ENCODE data around the gene SIDT1. TPM values are rescaled to one million over a fixed set of nuclear protein-coding genes. Genes with fewer than 3 reads are reported as not detected.

SIDT1 gene
- total and polyA plus RNA-seq, 8 donors = 0.81 to 142 (median 14.5) TPM

- no peak for DNase-seq
- intact Hi-C loops (cut with DNase I; ENCODE audit: low total_unique reads) = no loop called here
- Histone ChIP-seq H3K36me3 (peaks cover 0 to 50% (median 24%) of the 10 kb centered on the region in 4 donors), H3K4me1 (peaks cover 0 to 16% (median 9%) of the 10 kb centered on the region in 4 donors), H3K4me3 (no peak overlapping the region), H3K9me3 (no peaks in the 10 kb centered on the region), H3K27ac (no peak overlapping the region), H3K27me3 (no peaks in the 10 kb centered on the region)
- 67 to 83% (median 80%) methylated on average over 11 to 12 of the region's 12 CpGs for WGBS, 5 donors
- TF ChIP-seq CTCF (IDR thresholded peaks at IDR 0.05) (no peak), POLR2A (IDR thresholded peaks at IDR 0.05) (no peak), POLR2AphosphoS5 (IDR thresholded peaks at IDR 0.05) (no peak), EP300 (IDR thresholded peaks at IDR 0.05) (no peak)
Measured at GRCh38 chr3:113625834-113626233, 93.5 kb downstream of the SIDT1 start.

- Histone ChIP-seq H3K27ac (no peak overlapping the region), H3K4me1 (peaks cover 0 to 20% (median 10%) of the 10 kb centered on the region in 4 donors), H3K27me3 (no peaks in the 10 kb centered on the region), H3K36me3 (peaks cover 0 to 43% (median 24%) of the 10 kb centered on the region in 4 donors), H3K4me3 (no peak overlapping the region), H3K9me3 (no peaks in the 10 kb centered on the region)
- peak; percentile 44 to 79 for DNase-seq
- intact Hi-C loops (cut with DNase I; ENCODE audit: low total_unique reads) = no loop called here
- no peak for TF ChIP-seq POLR2AphosphoS5 (IDR thresholded peaks at IDR 0.05)
- TF ChIP-seq POLR2A (IDR thresholded peaks at IDR 0.05) = no peak
- TF ChIP-seq CTCF (IDR thresholded peaks at IDR 0.05) = peak in 5 of 7 experiments; percentile 28 to 82 (median 72)
- no peak for TF ChIP-seq EP300 (IDR thresholded peaks at IDR 0.05)
- WGBS, 5 donors = 24 to 32% (median 28%) methylated on average over 10 of the region's 10 CpGs
Measured at GRCh38 chr3:113626503-113627371, 94.4 kb downstream of the SIDT1 start.

GRCh38 chr3:113628316-113628715, 96.0 kb downstream of the SIDT1 start:
- Histone ChIP-seq H3K9me3 (no peaks in the 10 kb centered on the region), H3K27ac (no peak overlapping the region), H3K4me1 (peaks cover 0 to 20% (median 10%) of the 10 kb centered on the region in 4 donors), H3K27me3 (no peaks in the 10 kb centered on the region), H3K4me3 (no peak overlapping the region), H3K36me3 (peaks cover 0 to 41% (median 23%) of the 10 kb centered on the region in 4 donors)
- no peak for TF ChIP-seq POLR2A (IDR thresholded peaks at IDR 0.05)
- TF ChIP-seq CTCF (IDR thresholded peaks at IDR 0.05) = no peak
- TF ChIP-seq EP300 (IDR thresholded peaks at IDR 0.05) = no peak
- TF ChIP-seq POLR2AphosphoS5 (IDR thresholded peaks at IDR 0.05) = no peak
- intact Hi-C loops (cut with DNase I; ENCODE audit: low total_unique reads) = no loop called here
- 81 to 100% (median 89%) methylated on average over 2 of the region's 2 CpGs for WGBS, 5 donors
- no peak for DNase-seq

- H3K36me3 ChIP-seq = peaks cover 0 to 36% (median 19%) of the 10 kb centered on the region in 4 donors
- TF ChIP-seq CTCF (IDR thresholded peaks at IDR 0.05) = no peak
- TF ChIP-seq POLR2AphosphoS5 (IDR thresholded peaks at IDR 0.05) = no peak
- no peak for TF ChIP-seq EP300 (IDR thresholded peaks at IDR 0.05)
- no peak for TF ChIP-seq POLR2A (IDR thresholded peaks at IDR 0.05)
- no peaks in the 10 kb centered on the region for H3K9me3 ChIP-seq
- no peak for DNase-seq
- intact Hi-C loops (cut with DNase I; ENCODE audit: low total_unique reads) = no loop called here
- no peaks in the 10 kb centered on the region for H3K27me3 ChIP-seq
- WGBS, 5 donors = 86 to 93% (median 90%) methylated on average over 6 of the region's 6 CpGs
- peaks cover 0 to 20% (median 10%) of the 10 kb centered on the region in 4 donors for H3K4me1 ChIP-seq
- no peak overlapping the region for H3K27ac ChIP-seq
- H3K4me3 ChIP-seq = no peak overlapping the region
Measured at GRCh38 chr3:113628788-113629187, 96.4 kb downstream of the SIDT1 start.

Data from stomach (tissue), 9 donors.